ENCODE data around the gene CNTFR. TPM values are rescaled to one million over a fixed set of nuclear protein-coding genes. Genes with fewer than 3 reads are reported as not detected.

Gene CNTFR
- total and polyA plus RNA-seq, 10 donors: 2.8 to 46.8 (median 15.9) TPM

DNA sequence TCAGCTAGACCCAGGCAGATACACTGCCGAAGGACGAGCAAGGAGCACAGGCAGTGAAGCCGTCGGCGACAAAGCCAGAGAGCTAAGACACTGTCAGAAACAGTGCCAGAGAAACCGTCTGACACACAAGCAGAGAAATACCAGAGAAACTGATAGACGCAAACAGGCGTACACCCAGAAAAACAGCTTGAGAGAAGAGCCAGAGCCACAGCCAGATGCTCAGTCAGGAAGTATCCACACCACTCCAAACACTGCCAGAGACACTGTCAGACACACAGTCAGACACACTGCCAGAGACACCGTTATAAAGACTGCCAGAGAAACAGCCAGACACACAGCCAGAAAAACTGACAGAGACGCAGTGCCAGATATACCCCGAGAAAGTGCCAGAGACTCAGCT lies 19.1 kb downstream of the CNTFR start:
- Histone ChIP-seq H3K4me1 (peaks cover 0 to 85% (median 17%) of the 10 kb centered on the region in 6 donors), H3K9me3 (no peaks in the 10 kb centered on the region), H3K4me3 (no peak overlapping the region), H3K36me3 (no peaks in the 10 kb centered on the region), H3K27ac (peak overlapping the region in 6 of 8 donors; percentile 13 to 65 (median 52)), H3K27me3 (replicated peaks in 1 of 7) (peaks cover 0 to 53% (median 0%) of the 10 kb centered on the region in 7 donors)
- intact Hi-C loops (cut with DNase I; ENCODE audit: low total_unique reads): no loop called here
- WGBS, 5 donors: 66 to 79% (median 71%) methylated on average over 11 of the region's 11 CpGs
- no peak for DNase-seq
- no peak for TF ChIP-seq POLR2A (IDR thresholded peaks at IDR 0.05)
- TF ChIP-seq POLR2AphosphoS5 (IDR thresholded peaks at IDR 0.05): no peak
- TF ChIP-seq, protein P1, sequence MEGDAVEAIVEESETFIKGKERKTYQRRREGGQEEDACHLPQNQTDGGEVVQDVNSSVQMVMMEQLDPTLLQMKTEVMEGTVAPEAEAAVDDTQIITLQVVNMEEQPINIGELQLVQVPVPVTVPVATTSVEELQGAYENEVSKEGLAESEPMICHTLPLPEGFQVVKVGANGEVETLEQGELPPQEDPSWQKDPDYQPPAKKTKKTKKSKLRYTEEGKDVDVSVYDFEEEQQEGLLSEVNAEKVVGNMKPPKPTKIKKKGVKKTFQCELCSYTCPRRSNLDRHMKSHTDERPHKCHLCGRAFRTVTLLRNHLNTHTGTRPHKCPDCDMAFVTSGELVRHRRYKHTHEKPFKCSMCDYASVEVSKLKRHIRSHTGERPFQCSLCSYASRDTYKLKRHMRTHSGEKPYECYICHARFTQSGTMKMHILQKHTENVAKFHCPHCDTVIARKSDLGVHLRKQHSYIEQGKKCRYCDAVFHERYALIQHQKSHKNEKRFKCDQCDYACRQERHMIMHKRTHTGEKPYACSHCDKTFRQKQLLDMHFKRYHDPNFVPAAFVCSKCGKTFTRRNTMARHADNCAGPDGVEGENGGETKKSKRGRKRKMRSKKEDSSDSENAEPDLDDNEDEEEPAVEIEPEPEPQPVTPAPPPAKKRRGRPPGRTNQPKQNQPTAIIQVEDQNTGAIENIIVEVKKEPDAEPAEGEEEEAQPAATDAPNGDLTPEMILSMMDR (IDR thresholded peaks at IDR 0.05 in 8 of 11, conservative IDR thresholded peaks at IDR 0.05 in 3 of 11): no peak

DNA sequence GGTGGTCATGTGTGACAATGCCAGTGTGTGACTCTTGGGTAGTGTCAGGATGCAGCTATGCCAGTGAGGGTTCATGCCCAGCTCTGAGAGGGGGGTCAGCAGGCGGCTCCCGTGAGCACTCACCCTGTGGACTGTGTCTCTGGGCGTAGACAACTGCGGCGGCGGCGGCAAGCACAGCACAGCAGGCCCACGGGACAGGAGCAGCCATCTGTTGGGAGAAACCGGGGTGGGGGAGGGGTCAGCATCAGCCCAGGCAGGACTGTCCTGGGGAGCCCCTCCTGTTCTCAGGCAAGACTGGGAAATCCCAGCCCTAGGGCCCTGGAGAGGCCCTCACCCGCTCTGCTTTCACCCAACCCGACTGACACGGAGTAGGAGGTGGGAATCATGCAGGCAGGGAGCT lies 20.8 kb downstream of the CNTFR start:
- WGBS, 5 donors: 69 to 84% (median 74%) methylated on average over 4 to 12 of the region's 12 CpGs
- H3K27me3 ChIP-seq (replicated peaks in 1 of 7): peaks cover 0 to 40% (median 0%) of the 10 kb centered on the region in 7 donors
- H3K9me3 ChIP-seq: no peaks in the 10 kb centered on the region
- no peak for DNase-seq
- TF ChIP-seq, protein P1 (IDR thresholded peaks at IDR 0.05 in 8 of 11, conservative IDR thresholded peaks at IDR 0.05 in 3 of 11): no peak
- TF ChIP-seq POLR2AphosphoS5 (IDR thresholded peaks at IDR 0.05) (no peak), POLR2A (IDR thresholded peaks at IDR 0.05) (no peak)
- no peaks in the 10 kb centered on the region for H3K36me3 ChIP-seq
- intact Hi-C loops (cut with DNase I; ENCODE audit: low total_unique reads): no loop called here
- no peak overlapping the region for H3K27ac ChIP-seq
- peaks cover 0 to 79% (median 20%) of the 10 kb centered on the region in 6 donors for H3K4me1 ChIP-seq
- no peak overlapping the region for H3K4me3 ChIP-seq

DNA sequence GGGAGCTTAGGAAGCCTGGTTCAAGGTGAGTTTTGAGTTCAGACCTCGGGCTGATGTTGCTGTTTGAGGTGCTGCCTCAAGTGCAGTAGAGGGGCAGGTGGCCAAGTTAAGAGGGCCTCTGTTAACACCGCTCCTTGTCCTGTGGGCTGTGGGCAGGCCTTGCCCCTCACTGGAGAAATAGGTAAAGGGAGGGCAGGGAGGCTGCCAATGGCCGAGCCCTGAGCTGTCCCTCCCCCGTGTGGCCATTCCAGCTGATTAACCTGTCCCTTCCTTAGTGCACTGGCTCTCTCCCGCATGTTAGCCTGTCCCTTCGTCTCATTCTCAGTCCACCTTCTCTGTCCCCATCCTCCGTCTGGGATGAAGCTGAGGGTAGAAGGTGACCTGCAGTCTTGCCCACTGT lies 21.4 kb downstream of the CNTFR start:
- Histone ChIP-seq H3K4me3 (no peak overlapping the region), H3K27me3 (replicated peaks in 1 of 7) (peaks cover 0 to 34% (median 0%) of the 10 kb centered on the region in 7 donors), H3K36me3 (no peaks in the 10 kb centered on the region), H3K9me3 (no peaks in the 10 kb centered on the region), H3K4me1 (peaks cover 0 to 73% (median 17%) of the 10 kb centered on the region in 6 donors), H3K27ac (no peak overlapping the region)
- 79 to 89% (median 82%) methylated on average over 7 of the region's 7 CpGs for WGBS, 5 donors
- DNase-seq: no peak
- intact Hi-C loops (cut with DNase I; ENCODE audit: low total_unique reads): no loop called here
- TF ChIP-seq POLR2A (IDR thresholded peaks at IDR 0.05) (no peak), POLR2AphosphoS5 (IDR thresholded peaks at IDR 0.05) (no peak)
- TF ChIP-seq, protein P1 (IDR thresholded peaks at IDR 0.05 in 8 of 11, conservative IDR thresholded peaks at IDR 0.05 in 3 of 11): no peak

DNA sequence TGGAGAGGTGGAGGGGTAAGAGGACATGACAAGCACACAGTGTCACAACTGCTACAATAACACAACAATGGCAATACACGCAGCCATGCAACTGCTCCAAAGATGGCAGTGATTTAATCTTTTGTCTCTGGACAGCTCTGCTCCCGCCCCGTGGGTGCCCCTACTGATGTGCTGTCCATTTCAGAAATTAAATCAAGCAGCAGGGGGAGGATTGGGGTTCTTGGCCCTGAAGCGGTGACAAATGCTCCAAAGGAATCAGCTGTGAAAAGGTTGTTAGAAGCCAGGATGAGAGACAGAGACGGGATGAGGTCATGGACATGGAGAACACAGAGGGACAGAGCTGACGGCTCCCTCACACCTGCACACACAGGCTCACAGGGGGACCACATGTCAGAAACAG lies 22.6 kb downstream of the CNTFR start:
- Histone ChIP-seq H3K27ac (no peak overlapping the region), H3K27me3 (replicated peaks in 1 of 7) (peaks cover 0 to 34% (median 0%) of the 10 kb centered on the region in 7 donors), H3K36me3 (no peaks in the 10 kb centered on the region), H3K4me3 (no peak overlapping the region), H3K4me1 (peaks cover 0 to 61% (median 15%) of the 10 kb centered on the region in 6 donors), H3K9me3 (peaks cover 0 to 5% (median 2%) of the 10 kb centered on the region in 8 donors)
- DNase-seq: no peak
- intact Hi-C loops (cut with DNase I; ENCODE audit: low total_unique reads): no loop called here
- TF ChIP-seq, protein P1 (IDR thresholded peaks at IDR 0.05 in 8 of 11, conservative IDR thresholded peaks at IDR 0.05 in 3 of 11): no peak
- no peak for TF ChIP-seq POLR2AphosphoS5 (IDR thresholded peaks at IDR 0.05)
- 67 to 81% (median 80%) methylated on average over 6 of the region's 6 CpGs for WGBS, 5 donors
